ENCODE results near the gene EPYC. TPM values are rescaled to one million over a fixed set of nuclear protein-coding genes. Genes with fewer than 3 reads are reported as not detected.

EPYC gene
- not detected in 2 replicates for total RNA-seq

GRCh38 chr12:91004872-91005271, at the start of gene EPYC:
Gene EPYC, minus strand, starts transcription at chr12:91004972. Its CDS starts 2,407 bp downstream, at chr12:91002565.
- H3K4me3 ChIP-seq (ENCODE audit: low read depth, low read length), result no peak within 1 kb of the TSS
- TF ChIP-seq CTCF (IDR thresholded peaks at IDR 0.05; ENCODE audit: insufficient read depth, low read depth, low read length), result no peak
- DNase-seq (ENCODE audit: low read depth), result no peak

GRCh38 chr12:91053951-91054715, 49.4 kb upstream of the EPYC start:
- DNase-seq (ENCODE audit: low read depth), result peak; percentile 73
- no peak overlapping the region for H3K4me3 ChIP-seq (ENCODE audit: low read depth, low read length)
- TF ChIP-seq CTCF (IDR thresholded peaks at IDR 0.05; ENCODE audit: insufficient read depth, low read depth, low read length), result no peak

GRCh38 chr12:91052026-91052425, 47.3 kb upstream of the EPYC start:
- no peak for DNase-seq (ENCODE audit: low read depth)
- TF ChIP-seq CTCF (IDR thresholded peaks at IDR 0.05; ENCODE audit: insufficient read depth, low read depth, low read length), result no peak
- no peak overlapping the region for H3K4me3 ChIP-seq (ENCODE audit: low read depth, low read length)

- DNase-seq (ENCODE audit: low read depth), result peak; percentile 41
- TF ChIP-seq CTCF (IDR thresholded peaks at IDR 0.05; ENCODE audit: insufficient read depth, low read depth, low read length), result no peak
- no peak overlapping the region for H3K4me3 ChIP-seq (ENCODE audit: low read depth, low read length)
These were observed 39.8 kb upstream of the EPYC start for GRCh38 chr12:91044586-91044985.

GRCh38 chr12:91043408-91043807, 38.6 kb upstream of the EPYC start:
- H3K4me3 ChIP-seq (ENCODE audit: low read depth, low read length), result no peak overlapping the region
- no peak for DNase-seq (ENCODE audit: low read depth)
- TF ChIP-seq CTCF (IDR thresholded peaks at IDR 0.05; ENCODE audit: insufficient read depth, low read depth, low read length), result no peak

- DNase-seq (ENCODE audit: low read depth), result peak; percentile 51
- no peak for TF ChIP-seq CTCF (IDR thresholded peaks at IDR 0.05; ENCODE audit: insufficient read depth, low read depth, low read length)
- H3K4me3 ChIP-seq (ENCODE audit: low read depth, low read length), result no peak overlapping the region
These were observed 35.5 kb upstream of the EPYC start for GRCh38 chr12:91040096-91040755.

Measured in fibroblast of villous mesenchyme (primary cell).